ENCODE results near the gene PPFIA1. TPM values are rescaled to one million over a fixed set of nuclear protein-coding genes. Genes with fewer than 3 reads are reported as not detected.
"Not testable (repeated sequence)": the region's sequence is repeated elsewhere in the genome, so short reads cannot be mapped to it uniquely, and the experiment has no call there.

The PPFIA1 gene
- polyA plus RNA-seq, 4 donors, result 41.0 to 63.0 (median 49.5) TPM

DNA sequence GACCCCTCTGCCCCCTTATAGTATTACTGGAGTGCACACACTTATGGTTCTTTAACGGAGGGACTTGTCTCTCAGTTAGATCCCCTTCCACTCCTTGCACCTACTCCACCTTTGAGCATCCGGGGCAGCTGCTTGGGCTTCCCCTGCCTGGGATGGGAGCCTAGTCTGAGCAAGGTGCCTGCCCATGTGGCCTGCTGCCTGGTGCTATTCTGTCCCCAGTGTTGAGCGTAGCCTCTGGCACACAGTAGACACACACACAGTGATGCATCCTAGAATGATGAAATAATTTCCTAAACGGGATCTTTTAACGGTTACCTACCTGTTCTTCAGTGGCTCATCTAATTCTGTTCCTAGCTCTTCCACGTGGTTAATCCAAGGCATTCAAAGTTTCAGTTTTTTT lies 22.4 kb downstream of the PPFIA1 start:
- no peak for DNase-seq (ENCODE audit: low read depth in 4 of 4, low spot score in 2 of 4)

DNA sequence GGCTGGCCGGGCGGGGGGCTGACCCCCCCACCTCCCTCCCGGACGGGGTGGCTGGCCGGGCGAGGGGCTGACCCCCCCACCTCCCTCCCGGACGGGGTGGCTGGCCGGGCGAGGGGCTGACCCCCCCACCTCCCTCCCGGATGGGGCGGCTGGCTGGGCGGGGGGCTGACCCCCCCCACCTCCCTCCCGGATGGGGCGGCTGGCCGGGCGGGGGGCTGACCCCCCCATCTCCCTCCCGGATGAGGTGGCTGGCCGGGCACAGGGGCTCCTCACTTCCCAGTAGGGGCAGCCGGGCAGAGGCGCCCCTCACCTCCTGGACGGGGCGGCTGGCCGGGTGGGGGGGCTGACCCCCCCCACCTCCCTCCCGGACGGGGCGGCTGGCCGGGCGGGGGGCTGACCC lies 24.7 kb downstream of the PPFIA1 start:
- DNase-seq (ENCODE audit: low read depth in 4 of 4, low spot score in 2 of 4), result not testable (repeated sequence)

DNA sequence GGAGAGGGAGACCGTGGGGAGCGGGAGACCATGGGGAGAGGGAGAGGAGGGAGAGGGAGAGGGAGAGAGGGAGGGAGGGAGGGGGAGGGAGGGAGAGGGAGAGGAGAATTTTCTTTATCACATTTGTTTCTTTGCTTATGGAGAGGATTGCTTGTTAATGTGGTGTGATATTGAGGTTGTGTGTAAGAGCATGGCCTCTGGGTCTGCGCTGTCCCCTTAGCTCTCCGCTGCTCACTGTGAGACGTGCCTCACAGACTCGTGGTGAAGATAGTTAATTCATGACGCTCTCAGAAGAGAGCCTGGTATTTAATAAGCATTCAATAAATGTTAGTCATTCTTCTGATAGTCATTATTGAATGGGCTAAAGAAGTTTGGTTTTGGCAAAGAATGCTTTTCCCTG lies 26.2 kb downstream of the PPFIA1 start:
- no peak for DNase-seq (ENCODE audit: low read depth in 4 of 4, low spot score in 2 of 4)

DNA sequence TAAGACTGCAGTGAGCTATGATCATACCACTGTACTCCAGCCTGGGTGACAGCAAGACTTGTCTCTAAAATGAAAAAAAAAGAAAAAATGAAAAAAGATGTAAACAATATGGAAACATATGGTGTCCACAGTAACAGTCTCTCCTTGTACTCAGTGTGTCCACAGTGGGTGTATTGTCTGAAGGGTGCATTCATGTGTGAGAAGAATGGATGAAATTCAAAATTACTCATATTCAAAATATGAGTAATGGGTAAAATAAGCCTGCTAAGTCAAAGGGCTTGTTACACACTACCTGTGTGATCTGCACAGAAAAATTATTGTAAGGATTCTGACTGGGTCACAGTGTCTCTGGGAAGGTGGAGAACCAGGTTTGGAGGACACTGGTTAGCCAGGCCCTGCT lies 26.9 kb downstream of the PPFIA1 start:
- no peak for DNase-seq (ENCODE audit: low read depth in 4 of 4, low spot score in 2 of 4)

DNA sequence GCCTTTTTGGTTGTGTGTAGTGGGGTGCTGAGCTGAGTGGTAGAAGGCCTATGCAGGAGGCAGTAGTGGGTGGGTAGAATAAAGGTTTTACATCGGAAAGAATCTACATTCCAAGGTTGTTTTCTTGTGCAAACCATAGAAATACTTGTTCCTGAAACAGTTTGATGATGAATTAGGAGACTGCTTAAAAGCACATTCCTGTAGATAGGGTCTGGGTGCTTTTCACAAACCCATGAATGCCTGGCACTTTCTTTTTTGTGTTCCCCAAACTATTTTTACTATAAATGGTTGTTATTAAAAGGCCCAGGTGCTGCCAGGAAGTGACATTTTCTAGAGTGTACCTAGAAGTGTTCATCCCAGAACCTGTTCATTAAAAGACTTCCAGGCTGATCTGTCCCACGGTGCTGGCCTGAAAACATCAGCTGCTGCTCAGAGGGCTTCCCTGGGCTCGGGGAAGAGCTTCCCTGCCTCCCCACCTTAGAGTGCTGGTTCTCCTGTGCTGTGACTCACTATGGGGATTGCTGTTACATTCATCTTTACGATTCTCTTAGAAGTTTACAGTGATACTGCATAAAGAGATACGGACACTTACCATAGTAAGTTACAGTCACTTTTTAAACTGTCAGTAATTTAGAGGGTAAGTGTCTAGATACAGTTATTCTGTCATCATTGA lies 27.9 kb downstream of the PPFIA1 start:
- DNase-seq (ENCODE audit: low read depth in 4 of 4, low spot score in 2 of 4), result no peak

DNA sequence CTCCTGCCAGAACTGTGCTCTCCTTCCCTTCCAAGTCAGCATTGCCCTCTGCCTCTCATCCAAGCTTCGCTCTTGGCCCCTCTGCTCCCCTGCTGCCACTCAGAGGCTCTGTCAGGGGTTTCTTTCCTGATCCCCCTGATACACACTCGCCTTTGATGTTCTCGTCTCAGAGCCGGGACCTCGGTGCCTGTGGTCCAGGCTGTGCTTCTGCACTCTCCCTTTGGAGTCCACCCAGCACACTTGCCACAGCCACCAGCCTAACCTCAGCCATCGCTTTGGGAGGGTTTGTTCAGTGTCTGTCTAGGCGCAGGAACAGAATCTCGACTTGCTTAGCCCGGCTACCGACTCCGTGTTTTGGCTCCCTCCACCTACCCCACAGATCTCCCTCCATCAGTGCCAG lies 29.1 kb downstream of the PPFIA1 start:
- DNase-seq (ENCODE audit: low read depth in 4 of 4, low spot score in 2 of 4), result no peak

DNA sequence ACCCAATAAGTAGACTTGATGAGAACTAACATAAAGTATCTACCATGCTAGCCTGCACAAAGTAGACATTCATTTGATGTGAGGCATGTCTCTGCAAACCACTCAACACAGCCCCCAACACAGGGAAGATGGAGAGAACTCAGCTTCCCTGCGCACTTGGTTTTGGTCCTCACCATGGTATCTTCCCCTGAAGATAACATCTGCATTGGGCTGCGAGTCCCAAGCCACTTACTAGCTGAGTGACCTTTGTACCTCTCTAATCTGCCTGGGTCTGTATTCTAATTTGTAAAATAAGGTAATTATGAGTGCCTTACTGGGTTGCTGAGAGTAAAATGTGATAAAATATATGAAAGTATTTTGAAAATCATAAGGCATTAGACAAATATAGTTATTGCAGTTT lies 30.7 kb downstream of the PPFIA1 start:
- DNase-seq (ENCODE audit: low read depth in 4 of 4, low spot score in 2 of 4), result no peak

DNA sequence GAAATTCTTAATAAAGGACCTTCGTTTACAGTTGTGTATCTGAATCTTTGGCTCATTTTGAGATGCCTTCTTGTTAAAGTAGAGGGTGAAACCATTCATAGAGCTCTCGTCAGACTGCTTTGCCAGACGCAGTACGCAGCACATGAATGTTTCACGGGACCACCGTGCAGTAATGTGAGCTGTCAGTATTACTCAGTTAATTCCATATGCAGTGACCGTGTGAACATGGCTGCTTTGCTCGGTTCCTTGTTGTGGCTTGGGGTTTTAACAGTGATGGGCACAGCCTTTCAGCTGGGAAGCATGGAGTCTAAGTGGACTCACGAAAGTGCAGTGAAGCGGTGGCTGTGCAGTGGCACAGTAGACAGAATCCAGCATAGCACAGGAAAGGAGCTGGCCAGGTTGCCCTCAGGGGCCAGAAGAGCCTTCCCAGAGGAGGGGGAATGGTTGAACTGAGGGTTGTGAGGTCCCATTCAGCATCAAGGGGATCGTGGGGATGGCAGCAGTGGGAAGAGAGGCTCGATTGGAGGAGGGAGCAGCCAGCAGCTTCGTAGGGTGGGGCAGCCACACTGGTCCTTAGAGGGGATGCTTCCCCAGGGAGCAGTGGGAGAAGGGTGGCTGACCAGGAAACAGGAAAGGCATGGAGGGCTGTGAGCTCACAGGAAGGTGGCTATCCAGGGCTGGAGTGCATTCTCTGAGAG lies 31.4 kb downstream of the PPFIA1 start:
- DNase-seq (ENCODE audit: low read depth in 4 of 4, low spot score in 2 of 4), result no peak

DNA sequence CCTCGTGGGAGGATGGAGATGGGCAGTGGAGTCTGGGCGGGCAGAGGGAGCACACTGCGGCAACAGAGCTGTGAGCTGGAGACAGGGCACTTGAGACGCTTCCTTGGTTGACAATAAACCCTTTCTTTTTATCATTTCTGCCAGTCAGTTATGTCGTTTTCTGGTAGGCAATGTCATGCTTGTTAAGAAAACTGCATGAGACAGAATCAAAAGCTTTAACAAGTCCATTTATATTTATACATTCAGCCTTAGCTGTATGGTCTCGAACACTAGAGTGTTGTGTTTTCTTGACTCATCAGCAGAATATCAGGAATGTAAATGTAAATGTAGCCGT lies 31.9 kb downstream of the PPFIA1 start:
- DNase-seq (ENCODE audit: low read depth in 4 of 4, low spot score in 2 of 4), result no peak

DNA sequence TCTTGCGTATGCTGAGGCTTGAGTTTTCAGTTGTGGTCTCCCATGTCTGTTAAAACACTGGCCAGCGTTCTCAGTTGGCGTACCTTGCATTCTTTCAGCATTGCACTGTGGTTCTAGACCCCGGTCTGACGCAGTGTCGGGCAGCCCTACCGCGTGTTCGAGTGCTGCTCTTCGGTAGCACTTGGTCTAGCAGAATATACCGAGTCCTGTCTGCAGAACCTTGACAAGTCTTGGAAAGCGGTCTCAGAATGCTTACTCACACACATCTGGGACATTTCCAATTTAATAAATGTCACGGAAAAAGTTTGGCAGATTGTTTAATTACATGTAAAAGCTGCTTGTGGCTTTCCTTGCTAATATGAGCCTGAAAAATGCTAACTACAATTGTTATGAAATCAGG lies 32.6 kb downstream of the PPFIA1 start:
- no peak for DNase-seq (ENCODE audit: low read depth in 4 of 4, low spot score in 2 of 4)

DNA sequence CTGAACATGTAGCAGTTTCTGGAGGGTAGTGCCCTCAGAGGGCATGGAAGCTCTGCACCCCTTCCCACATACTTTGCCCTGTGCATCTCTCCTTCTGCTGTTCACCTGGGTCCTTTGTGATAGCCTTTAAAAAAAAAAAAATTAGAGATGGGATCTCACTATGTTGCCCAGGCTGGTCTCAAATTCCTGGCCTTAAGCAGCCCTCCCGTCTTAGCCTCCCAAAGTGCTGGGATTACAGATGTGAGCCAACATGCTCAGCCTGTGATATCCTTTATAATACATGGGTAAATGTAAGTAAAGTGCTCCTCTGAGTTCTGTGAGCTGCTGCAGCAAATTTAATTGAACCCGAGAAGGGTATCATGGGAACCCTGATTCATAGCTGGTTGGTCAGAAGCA lies 33.7 kb downstream of the PPFIA1 start:
- no peak for DNase-seq (ENCODE audit: low read depth in 4 of 4, low spot score in 2 of 4)

DNA sequence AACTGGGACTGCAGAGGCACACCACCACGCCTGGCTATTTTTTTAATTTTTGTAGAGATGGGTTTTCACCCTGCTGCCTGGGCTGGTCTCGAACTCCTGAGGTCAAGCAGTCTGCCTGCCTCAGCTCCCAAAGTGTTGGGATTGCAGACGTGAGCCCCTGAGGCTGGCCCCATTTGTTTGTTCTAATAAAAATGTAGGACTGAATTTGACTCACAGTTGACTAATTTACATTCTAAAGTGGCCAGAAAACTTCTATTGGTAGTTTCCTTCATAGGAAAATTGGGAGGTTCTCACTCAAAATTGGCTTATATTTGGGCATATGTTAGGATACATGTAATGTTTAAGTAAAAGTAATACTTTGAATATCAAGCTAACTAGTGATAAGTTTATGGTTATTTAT lies 35.0 kb downstream of the PPFIA1 start:
- no peak for DNase-seq (ENCODE audit: low read depth in 4 of 4, low spot score in 2 of 4)

DNA sequence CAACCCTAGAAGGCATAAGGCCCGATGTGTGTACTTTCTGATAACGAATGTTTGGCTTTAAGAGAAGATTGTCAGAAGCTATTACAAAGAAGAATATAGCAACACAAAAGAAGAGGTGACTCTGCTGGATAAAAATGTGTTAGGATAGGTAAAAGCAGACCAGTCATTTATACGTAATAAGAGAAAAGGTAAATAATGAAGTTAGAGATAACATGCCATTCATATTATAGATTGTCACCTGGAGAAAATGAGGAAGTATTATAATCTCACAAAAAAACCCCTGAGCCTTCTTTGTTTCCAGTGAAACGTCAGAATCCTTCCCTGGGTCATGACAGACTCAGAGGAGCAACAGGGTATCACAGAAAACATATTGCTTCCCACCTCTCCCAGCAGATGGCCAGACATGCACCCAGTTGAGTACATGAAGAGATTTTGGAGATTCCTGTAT lies 36.1 kb downstream of the PPFIA1 start:
- no peak for DNase-seq (ENCODE audit: low read depth in 4 of 4, low spot score in 2 of 4)

DNA sequence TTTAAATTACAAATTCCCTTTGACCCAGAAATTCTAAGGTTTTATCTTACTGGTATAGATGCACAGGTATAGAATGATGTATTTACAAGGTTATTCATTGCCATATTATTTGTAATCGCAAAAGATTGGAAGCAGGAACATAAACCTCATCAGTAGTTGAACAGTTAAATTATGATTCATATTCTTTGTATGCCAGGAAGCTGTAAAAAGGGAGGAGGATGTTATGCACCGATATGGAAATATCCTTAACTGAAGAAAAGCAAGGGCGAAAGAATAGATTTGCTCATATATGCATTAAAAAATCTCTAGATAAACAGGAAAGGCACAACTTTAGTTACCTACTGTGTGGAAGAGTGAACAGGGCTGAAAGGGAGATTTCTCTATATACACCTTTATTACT lies 36.7 kb downstream of the PPFIA1 start:
- DNase-seq (ENCODE audit: low read depth in 4 of 4, low spot score in 2 of 4), result no peak

DNA sequence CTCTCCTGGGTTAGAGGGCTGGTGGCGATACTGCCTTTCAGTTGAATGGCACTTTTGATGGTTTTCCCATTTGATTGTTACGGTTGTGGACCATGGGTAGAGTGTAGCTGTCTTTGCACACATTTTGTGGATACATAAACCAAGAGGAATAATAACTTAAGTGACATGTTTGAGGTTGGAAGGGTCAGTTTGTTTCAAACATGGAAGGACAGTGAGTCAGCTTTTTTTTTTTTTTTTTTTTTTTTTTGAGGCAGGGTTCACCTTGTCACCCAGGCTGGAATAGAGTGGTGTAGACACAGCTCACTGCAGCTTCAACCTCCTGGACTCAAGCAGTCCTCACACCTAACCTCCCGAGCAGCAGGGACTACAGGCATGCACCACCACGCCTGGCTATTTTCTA lies 41.1 kb downstream of the PPFIA1 start:
- DNase-seq (ENCODE audit: low read depth in 4 of 4, low spot score in 2 of 4), result no peak

DNA sequence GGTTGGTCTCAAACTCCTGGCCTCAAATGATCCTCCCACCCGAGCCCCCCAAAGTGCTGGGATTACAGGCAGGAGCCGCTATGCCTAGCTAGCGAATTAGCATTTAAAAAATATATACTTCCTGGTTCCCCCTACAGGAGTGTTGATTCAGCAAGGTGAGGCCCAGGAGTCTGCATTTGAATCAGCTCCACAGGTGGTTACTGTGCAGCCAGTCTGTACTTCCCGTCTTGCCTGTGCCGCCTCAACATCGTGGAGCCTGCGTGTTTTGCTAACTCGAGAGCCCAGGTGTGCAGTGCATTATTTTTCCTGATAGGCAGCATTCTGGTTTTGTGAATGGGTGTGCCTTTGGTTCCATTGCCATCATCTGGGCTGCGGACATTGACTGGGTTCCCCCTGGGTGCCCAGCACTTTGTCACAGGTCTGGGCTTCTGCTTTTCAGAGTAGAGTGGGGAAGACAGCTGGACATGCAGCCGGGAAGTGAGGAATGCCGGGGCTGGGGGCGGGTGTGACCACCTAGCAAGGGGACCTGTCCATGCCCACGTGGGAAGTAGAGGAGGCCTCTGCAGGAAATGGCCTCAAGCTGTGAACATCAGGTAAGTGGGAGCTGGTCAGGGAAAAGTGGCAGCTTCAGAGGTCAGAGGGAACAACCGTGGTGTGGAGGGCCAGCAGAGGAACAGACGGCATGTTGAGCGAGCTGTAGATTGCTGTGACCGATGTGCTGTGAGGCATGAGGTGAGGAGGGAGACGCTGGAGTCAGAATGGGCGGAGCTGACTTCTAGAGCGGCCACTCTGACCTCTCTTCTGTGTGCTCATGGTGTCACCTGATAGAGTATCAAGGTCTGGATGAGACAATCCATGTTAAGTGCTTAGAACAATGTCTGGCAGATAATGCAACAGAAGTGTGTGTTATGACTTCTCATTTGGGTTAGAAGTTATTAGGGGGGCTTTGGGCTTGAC lies 42.2 kb downstream of the PPFIA1 start:
- DNase-seq (ENCODE audit: low read depth in 4 of 4, low spot score in 2 of 4), result no peak

DNA sequence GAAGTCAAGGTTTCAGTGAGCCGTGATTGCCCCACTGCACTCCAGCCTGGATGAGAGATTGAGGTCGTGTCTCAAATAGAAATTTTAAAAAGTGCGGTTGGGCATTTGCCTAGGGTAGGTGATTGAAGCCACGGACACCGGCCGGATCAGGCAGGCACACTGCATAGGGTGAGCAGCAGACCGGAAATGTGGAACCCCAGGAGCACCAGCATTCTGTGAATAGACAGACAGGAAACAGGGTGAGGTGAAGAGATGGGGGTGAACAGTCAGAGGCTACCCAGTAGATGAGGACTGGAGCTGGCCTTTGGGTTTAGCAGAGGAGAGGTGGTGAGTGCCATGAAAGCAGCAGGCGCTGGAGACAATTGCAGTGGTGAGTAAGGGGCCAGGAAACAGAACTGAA lies 43.5 kb downstream of the PPFIA1 start:
- DNase-seq (ENCODE audit: low read depth in 4 of 4, low spot score in 2 of 4), result no peak

DNA sequence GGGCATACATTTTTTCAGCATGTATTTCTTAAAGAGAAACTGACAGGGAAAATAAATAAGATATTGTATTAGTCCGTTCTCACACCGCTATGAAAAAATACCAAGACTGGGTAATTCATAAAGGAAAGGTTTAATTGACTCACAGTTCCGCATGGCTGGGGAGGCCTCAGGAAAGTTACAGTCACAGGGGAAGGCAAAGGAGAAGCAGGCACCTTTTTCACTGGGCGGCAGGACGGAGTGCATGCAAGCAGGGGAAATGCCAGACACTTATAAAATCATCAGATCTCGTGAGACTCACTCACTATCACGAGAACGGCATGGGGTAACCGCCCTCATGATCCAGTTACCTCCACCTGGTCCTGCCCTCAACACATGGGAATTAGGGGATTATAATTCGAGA lies 44.2 kb downstream of the PPFIA1 start:
- no peak for DNase-seq (ENCODE audit: low read depth in 4 of 4, low spot score in 2 of 4)

DNA sequence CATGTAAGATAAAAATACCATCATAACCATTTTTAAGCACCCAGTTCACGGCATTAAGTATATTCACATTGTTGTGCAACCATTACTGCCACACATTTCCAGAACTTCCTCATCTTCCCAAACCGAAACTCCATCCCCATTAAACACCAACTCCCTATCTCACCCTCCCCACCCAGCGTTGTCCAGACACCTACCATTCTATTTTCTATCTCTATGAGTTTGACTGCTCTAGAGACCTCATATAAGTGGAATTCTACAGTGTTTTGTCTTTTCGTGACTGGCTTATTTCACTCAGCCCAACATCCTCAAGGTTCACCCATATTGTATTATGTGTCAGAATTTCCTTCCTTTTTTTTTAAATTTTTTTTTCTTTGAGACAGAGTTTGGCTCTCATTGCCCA lies 45.2 kb downstream of the PPFIA1 start:
- no peak for DNase-seq (ENCODE audit: low read depth in 4 of 4, low spot score in 2 of 4)

DNA sequence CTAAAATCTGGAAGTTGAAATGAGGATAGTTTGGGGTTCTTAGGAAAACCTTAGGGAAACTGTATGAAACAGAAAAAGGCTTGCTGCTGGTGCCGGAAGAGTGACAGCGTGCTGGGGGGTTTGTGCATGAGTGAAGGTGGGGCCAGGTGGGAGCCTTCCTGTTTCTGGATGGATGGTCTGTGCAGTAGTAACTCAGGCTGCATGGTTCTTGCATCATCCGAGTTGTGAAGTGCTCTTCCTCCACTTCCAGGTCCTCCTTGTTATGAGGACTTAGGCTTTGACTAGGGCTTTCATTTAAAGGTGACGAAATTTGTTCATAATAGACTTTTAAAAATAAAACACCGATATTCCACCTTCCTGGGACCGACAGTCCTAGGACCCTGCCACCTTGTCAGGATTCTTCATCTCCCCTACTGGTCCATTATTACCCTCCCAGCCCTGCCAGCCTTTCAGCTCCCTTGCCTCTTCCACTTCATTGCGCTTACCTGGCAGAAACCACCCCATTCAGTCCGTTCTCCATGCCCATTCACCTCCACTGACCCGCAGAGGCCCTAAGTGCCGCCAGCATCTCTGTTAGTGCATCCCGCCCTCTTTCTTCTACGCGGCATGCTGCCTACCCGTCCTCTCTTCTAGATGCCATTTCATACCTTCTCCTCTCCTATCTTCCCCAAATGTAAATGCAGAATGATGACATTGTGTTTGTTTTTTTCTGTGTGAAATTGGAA lies 47.3 kb downstream of the PPFIA1 start:
- DNase-seq (ENCODE audit: low read depth in 4 of 4, low spot score in 2 of 4), result no peak
